HTR-8/SVneo (cell line): ENCODE data around the gene CLCN6.

Experiments
- DNase-seq: peaks from one replicate; pipeline ENCODE4 v3.0.0; 2011; ENCODE audit warnings: low spot score, mixed read lengths; ENCODE audit not compliant: insufficient read length
- FAIRE-seq: peaks from 2 replicates; lab custom pipeline; 2011; peaks lifted over from hg19 to GRCh38; lab: Jason Lieb, UNC

The CLCN6 gene

DNA sequence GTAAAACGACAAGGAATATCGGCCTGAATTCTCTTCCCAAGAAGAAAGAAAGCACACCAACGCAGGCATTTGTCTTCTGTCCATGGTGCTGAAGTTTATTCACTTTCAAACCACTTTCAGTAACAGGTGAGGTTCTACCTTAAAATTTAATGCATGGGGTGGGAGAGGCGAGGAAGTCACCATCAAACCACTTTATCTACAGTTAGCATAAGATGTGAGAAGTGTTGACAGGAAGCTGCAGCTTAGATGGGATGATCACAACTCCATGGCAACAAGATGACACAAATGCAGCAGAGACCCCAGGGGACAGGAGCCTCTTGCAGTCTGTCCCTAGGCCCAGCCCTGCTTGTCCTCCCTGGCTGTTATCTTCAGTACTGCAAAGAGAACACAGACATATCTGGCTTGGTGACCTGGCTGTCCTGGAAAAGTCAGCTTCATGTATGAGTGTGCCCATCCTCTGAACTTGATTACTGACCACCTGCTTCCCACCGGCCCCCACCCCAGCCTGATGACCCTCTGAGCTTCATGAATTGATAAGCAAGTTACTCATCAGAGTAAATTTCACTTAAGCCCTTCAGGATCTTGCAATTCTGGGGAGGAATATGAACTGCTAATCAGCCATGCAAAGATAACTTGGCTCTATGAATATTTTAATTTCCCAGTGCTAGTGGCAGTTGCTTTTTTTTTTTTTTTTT is 39.8 kb downstream of the CLCN6 start:
- peak; percentile 27 for DNase-seq
- peak; percentile 20 for FAIRE-seq

GRCh38 chr1:11847667-11848372 is 41.8 kb downstream of the CLCN6 start, which contains the start of gene NPPA:
Gene NPPA (minus strand): TSS chr1:11847783. CDS start chr1:11847684, 99 bp downstream.
- no peak for DNase-seq
- no peak for FAIRE-seq

GRCh38 chr1:11848373-11848700 is 42.3 kb downstream of the CLCN6 start:
- DNase-seq (no peak), FAIRE-seq (no peak)

DNA sequence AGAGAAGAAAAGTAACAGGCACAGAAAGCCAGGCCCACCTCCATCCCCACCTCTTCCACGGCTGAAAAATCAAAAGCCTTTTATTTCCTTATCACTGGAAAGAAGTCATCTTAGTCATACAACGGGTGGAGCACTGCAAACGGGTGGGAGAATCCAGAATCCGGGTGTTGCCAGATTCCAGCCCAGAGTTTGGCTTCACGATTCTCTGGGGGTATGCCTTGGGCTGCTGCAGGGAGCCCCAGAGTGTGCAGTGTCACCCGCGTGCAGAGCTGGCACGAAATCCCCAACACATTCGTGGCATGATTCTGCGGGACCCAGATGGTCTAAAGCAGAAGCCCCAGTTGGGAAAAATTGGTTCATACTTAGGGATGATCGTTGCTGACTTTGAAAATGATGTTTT is 44.2 kb downstream of the CLCN6 start:
- DNase-seq (no peak), FAIRE-seq (no peak)

- FAIRE-seq (no peak), DNase-seq (no peak)
Observed at GRCh38 chr1:11851180-11851579, 45.2 kb downstream of the CLCN6 start.

DNA sequence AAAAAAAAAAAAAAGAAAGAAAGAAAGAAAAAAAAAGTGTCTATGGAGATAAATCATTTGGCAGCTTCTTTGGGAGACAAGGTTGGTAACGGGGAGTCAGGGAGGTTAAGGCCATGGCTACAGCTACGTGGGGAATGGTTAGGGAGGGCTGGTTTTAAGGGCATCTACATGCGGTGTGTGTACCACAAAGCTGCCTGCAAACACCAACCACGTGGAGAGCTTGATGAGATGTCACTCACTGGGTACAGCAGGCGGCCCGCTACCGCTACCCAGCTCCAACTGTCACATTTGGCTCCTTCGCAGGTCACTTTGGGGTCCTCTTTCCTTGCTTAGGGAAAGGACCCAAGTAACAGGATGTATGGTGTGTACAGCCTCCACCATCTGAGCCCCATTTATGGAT is 48.5 kb downstream of the CLCN6 start:
- DNase-seq: no peak
- FAIRE-seq: no peak

- FAIRE-seq (no peak), DNase-seq (no peak)
Observed at GRCh38 chr1:11855430-11855829, 49.4 kb downstream of the CLCN6 start.

GRCh38 chr1:11856698-11857097 is 50.7 kb downstream of the CLCN6 start:
- FAIRE-seq (no peak), DNase-seq (no peak)

- FAIRE-seq: no peak
- DNase-seq: no peak
Observed at GRCh38 chr1:11857164-11857851, 51.3 kb downstream of the CLCN6 start.

GRCh38 chr1:11858158-11858557 is 52.2 kb downstream of the CLCN6 start:
- FAIRE-seq (no peak), DNase-seq (no peak)

- DNase-seq (no peak), FAIRE-seq (no peak)
Observed at GRCh38 chr1:11858613-11858967, 52.6 kb downstream of the CLCN6 start, which contains the start of gene NPPB. Gene NPPB (minus strand): TSS chr1:11858945. CDS start chr1:11858833, 112 bp downstream.

GRCh38 chr1:11858968-11859871 is 53.2 kb downstream of the CLCN6 start:
- FAIRE-seq (peak; percentile 20), DNase-seq (peak; percentile 80)

- DNase-seq: no peak
- no peak for FAIRE-seq
Observed at GRCh38 chr1:11860083-11860482, 54.1 kb downstream of the CLCN6 start.

- no peak for DNase-seq
- no peak for FAIRE-seq
Observed at GRCh38 chr1:11860587-11860986, 54.6 kb downstream of the CLCN6 start.

DNA sequence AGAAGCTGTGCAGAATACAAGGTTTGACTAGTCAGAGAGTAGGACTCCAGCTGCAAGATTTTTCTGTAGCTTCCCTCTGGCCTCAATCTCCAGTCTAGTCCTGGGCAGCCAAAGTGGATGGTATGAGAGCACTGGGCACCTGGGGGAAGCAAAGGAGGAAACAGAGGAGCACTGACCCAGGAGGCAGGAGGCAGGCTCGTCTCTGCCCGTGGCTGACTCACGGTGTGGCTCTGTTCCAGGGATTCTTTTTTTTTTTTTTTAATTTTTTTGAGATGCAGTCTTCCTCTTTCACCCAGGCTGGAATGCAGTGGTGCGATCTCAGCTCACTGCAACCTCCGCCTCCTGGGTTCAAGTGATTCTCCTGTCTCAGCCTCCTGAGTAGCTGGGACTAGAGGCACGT is 56.9 kb downstream of the CLCN6 start:
- FAIRE-seq: no peak
- DNase-seq: peak; percentile 35

DNA sequence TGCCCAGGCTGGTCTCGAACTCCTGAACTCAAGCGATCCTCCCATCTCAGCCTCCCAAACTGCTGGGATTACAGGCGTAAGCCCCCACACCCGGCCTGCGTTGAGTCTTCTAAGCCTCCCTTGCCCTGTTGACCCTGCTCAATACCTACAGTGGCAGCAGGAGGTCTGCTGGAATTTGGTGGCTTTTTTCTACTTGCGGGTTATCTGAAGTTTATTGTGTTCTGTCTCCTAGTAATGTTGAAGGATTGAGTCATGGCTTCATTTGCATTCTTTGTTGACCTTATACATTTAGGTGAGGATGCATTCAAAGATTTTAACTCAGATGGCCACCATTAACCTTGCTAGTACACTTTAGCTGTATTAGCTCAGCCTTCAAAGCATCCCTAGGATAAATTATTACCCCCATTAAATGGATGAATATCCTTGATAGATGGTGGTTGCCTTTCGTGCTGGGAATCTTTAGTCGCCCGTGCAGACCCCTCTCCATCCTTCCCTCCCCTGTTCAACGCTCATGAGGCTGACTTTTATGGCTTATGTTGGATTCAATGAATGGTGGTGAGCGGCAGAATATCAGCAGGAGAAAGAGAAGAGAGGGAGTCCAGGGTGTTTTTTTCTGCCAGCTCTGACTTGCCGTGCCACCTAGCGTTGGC is 62.5 kb downstream of the CLCN6 start:
- no peak for FAIRE-seq
- no peak for DNase-seq

DNA sequence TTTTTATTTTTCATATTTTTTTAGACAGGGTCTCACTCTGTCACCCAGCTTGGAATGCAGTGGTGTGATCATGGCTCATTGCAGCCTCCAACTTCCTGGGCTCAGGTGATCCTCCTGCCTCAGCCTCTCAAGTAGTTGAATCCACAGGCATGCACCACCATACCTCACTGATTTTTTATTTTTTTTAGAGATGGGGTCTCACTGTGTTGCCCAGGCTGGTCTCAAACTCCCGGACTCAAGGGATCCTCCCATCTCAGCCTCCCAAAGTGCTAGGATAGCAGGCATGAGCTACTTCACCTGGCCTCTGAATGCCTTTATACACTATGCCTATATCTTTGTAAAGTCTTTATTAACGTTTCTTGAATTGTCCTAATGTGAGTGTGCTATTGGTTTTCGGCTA is 63.1 kb downstream of the CLCN6 start:
- no peak for FAIRE-seq
- DNase-seq: no peak

- DNase-seq (no peak), FAIRE-seq (no peak)
Observed at GRCh38 chr1:11869650-11870207, 63.7 kb downstream of the CLCN6 start.

GRCh38 chr1:11872545-11872944 is 66.6 kb downstream of the CLCN6 start:
- DNase-seq (no peak), FAIRE-seq (no peak)
